Hepatocyte (in vitro differentiated cells): ENCODE measurements around the gene C5orf34. TPM values are rescaled to one million over a fixed set of nuclear protein-coding genes. Genes with fewer than 3 reads are reported as not detected.
A peak's percentile ranks its signal among the peaks of the same experiment; 100 is the strongest.

Experiments
- DNase-seq: peaks from one replicate; pipeline ENCODE4 v3.0.0-alpha.2; 2016; ENCODE audit warnings: low spot score
- H2AFZ ChIP-seq: fragments of 200-600 bp; sonication (generic); 2 replicates; pipeline ENCODE4 v1.6.0; 2016; ENCODE audit warnings: antibody characterized with exemption, mild to moderate bottlenecking
- H3K27ac ChIP-seq: fragments of 200-600 bp; sonication (generic); 2 replicates; pipeline ENCODE4 v1.5.1; 2016; ENCODE audit warnings: mild to moderate bottlenecking
- H3K27me3 ChIP-seq: fragments of 200-600 bp; sonication (generic); 2 replicates; pipeline ENCODE4 v1.6.1; 2016
- H3K36me3 ChIP-seq: fragments of 200-600 bp; sonication (generic); replicated peaks from 2 replicates; pipeline ENCODE4 v1.5.1; 2016; ENCODE audit warnings: low read depth; ENCODE audit not compliant: insufficient read depth
- H3K4me1 ChIP-seq: fragments of 200-600 bp; sonication (generic); 2 replicates; pipeline ENCODE4 v1.5.1; 2016; ENCODE audit warnings: mild to moderate bottlenecking, moderate library complexity; ENCODE audit not compliant: insufficient read depth
- H3K4me2 ChIP-seq: fragments of 200-600 bp; sonication (generic); 2 replicates; pipeline ENCODE4 v1.6.0; 2016
- H3K4me3 ChIP-seq: fragments of 200-600 bp; sonication (generic); 2 replicates; pipeline ENCODE4 v1.5.1; 2016; ENCODE audit warnings: mild to moderate bottlenecking
- H3K79me2 ChIP-seq: fragments of 200-600 bp; sonication (generic); 2 replicates; pipeline ENCODE4 v1.6.0; 2017; ENCODE audit warnings: mild to moderate bottlenecking
- H3K9me2 ChIP-seq: fragments of 200-600 bp; sonication (generic); replicated peaks from 2 replicates; pipeline ENCODE4 v1.6.0; 2017; ENCODE audit warnings: mild to moderate bottlenecking; ENCODE audit not compliant: insufficient read depth
- H3K9me3 ChIP-seq: fragments of 200-600 bp; sonication (generic); 2 replicates; pipeline ENCODE4 v1.5.1; 2016; ENCODE audit warnings: low read depth, mild to moderate bottlenecking
- H4K20me1 ChIP-seq: fragments of 200-600 bp; sonication (generic); 2 replicates; pipeline ENCODE4 v1.6.0; 2016; ENCODE audit warnings: mild to moderate bottlenecking; ENCODE audit not compliant: insufficient read depth, poor library complexity, severe bottlenecking
- EZH2 ChIP-seq: fragments of 200-600 bp; sonication (generic); IDR thresholded peaks from 2 replicates; pipeline ENCODE4 v1.6.1; 2016; ENCODE audit warnings: antibody characterized with exemption, mild to moderate bottlenecking, borderline replicate concordance
- EZH2phosphoT487 ChIP-seq: fragments of 200-600 bp; sonication (generic); IDR thresholded peaks from one replicate; pipeline ENCODE4 v1.6.1; 2018; ENCODE audit warnings: antibody characterized with exemption, mild to moderate bottlenecking, low read depth, moderate library complexity; ENCODE audit not compliant: unreplicated experiment, severe bottlenecking
- WGBS: methylation state at CpG from one replicate; pipeline ENCODE4 v1.1.6; 2016; ENCODE audit warnings: low lambda C conversion rate; ENCODE audit errors: missing lambda C conversion rate; 5-methylcytosine and 5-hydroxymethylcytosine counted together
- polyA plus RNA-seq: library from polyadenylated mRNA; unstranded; fragments of >200 nt; fragmentation: Nextera tagmentation; extraction: Ambion mirVana; gene quantifications from 2 replicates; pipeline ENCODE4 v1.2.1, GENCODE V29; 2016
- total RNA-seq: library from RNA; depleted of rRNA; stranded (reverse); fragments of >200 nt; gene quantifications from 2 replicates; pipeline ENCODE4 v1.2.3, GENCODE V29; 2014
- TF ChIP-seq, protein P1 (sequence below): fragments of 200-600 bp; sonication (generic); IDR thresholded peaks from 2 replicates; pipeline ENCODE4 v1.5.1; 2016; ENCODE audit warnings: antibody characterized with exemption, mild to moderate bottlenecking; ENCODE audit not compliant: poor library complexity

Gene C5orf34, protein sequence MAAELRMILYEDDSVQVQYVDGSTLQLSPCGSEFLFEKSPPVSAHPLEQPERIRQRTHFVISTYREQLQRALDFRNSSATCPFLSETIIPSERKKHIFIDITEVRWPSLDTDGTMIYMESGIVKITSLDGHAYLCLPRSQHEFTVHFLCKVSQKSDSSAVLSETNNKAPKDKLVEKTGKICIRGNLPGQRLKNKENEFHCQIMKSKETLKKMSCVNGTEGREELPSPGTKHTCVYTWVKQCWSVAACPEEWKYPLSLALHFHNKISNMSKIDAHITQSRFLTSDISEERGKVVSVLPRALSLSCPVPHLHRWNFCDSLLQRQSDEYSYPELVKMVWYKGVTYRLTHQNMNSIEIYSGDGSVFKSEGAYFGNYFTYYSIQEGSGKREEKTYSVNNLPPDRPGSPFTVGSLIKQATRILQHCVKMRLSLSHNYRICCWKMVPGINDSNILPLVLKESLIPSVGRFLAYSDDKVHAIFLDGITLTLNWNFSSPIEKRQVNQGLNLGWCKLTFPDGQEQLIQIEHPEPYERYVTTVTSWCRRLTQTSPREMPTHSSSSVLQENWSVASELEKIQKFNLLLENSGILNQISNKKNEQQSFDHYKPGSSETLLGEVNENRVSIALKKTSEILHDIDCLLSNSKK
- total RNA-seq (2.1 and 4.5 TPM in 2 replicates), polyA plus RNA-seq (1.9 and 3.3 TPM in 2 replicates)

GRCh38 chr5:43514816-43515677 lies at the start of gene C5orf34:
Gene C5orf34 (minus strand): TSS chr5:43515148. CDS start chr5:43509339, 5,809 bp downstream.
- Histone ChIP-seq H4K20me1 (no peaks in the 10 kb centered on the region), H3K79me2 (peaks cover 17% of the 10 kb centered on the region), H3K27me3 (no peaks in the 10 kb centered on the region), H3K4me3 (peak within 1 kb of the TSS; percentile 49), H3K36me3 (no peaks in the 10 kb centered on the region), H3K9me3 (no peaks in the 10 kb centered on the region), H3K4me1 (peaks cover 4% of the 10 kb centered on the region), H3K4me2 (peak within 1 kb of the TSS; percentile 83), H3K27ac (peak within 1 kb of the TSS; percentile 95), H3K9me2 (no peaks in the 10 kb centered on the region), H2AFZ (peak within 1 kb of the TSS; percentile 82)
- TF ChIP-seq, protein P1, sequence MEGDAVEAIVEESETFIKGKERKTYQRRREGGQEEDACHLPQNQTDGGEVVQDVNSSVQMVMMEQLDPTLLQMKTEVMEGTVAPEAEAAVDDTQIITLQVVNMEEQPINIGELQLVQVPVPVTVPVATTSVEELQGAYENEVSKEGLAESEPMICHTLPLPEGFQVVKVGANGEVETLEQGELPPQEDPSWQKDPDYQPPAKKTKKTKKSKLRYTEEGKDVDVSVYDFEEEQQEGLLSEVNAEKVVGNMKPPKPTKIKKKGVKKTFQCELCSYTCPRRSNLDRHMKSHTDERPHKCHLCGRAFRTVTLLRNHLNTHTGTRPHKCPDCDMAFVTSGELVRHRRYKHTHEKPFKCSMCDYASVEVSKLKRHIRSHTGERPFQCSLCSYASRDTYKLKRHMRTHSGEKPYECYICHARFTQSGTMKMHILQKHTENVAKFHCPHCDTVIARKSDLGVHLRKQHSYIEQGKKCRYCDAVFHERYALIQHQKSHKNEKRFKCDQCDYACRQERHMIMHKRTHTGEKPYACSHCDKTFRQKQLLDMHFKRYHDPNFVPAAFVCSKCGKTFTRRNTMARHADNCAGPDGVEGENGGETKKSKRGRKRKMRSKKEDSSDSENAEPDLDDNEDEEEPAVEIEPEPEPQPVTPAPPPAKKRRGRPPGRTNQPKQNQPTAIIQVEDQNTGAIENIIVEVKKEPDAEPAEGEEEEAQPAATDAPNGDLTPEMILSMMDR = no peak
- TF ChIP-seq EZH2phosphoT487 (no peak), EZH2 (no peak)
- WGBS = 2% methylated on average over 35 of the region's 35 CpGs
- DNase-seq = peak; percentile 98

- Histone ChIP-seq H3K27me3 (no peaks in the 10 kb centered on the region), H3K9me3 (no peaks in the 10 kb centered on the region), H3K4me2 (no peak overlapping the region), H3K79me2 (no peaks in the 10 kb centered on the region), H3K36me3 (no peaks in the 10 kb centered on the region), H2AFZ (no peak overlapping the region), H3K9me2 (no peaks in the 10 kb centered on the region), H3K4me3 (no peak overlapping the region), H4K20me1 (no peaks in the 10 kb centered on the region), H3K4me1 (no peaks in the 10 kb centered on the region), H3K27ac (no peak overlapping the region)
- WGBS = 63% methylated on average over 5 of the region's 5 CpGs
- no peak for TF ChIP-seq EZH2
- TF ChIP-seq, protein P1 = no peak
- DNase-seq = no peak
These were observed 49.4 kb upstream of the C5orf34 start for GRCh38 chr5:43564289-43564850.

GRCh38 chr5:43563321-43563720 lies 48.4 kb upstream of the C5orf34 start:
- Histone ChIP-seq H3K36me3 (no peaks in the 10 kb centered on the region), H4K20me1 (no peaks in the 10 kb centered on the region), H2AFZ (no peak overlapping the region), H3K4me2 (no peak overlapping the region), H3K79me2 (no peaks in the 10 kb centered on the region), H3K4me1 (no peaks in the 10 kb centered on the region), H3K9me3 (no peaks in the 10 kb centered on the region), H3K27me3 (no peaks in the 10 kb centered on the region), H3K9me2 (no peaks in the 10 kb centered on the region), H3K4me3 (no peak overlapping the region), H3K27ac (no peak overlapping the region)
- DNase-seq = no peak
- TF ChIP-seq EZH2 = no peak
- no peak for TF ChIP-seq EZH2phosphoT487
- TF ChIP-seq, protein P1 = no peak
- WGBS = 72% methylated on average over 3 of the region's 3 CpGs
